CD14-positive monocyte (primary cell): ENCODE measurements around the gene CEL. TPM values are rescaled to one million over a fixed set of nuclear protein-coding genes. Genes with fewer than 3 reads are reported as not detected.

ENCODE experiments used
- DNase-seq, 3 donors: peaks; one replicate each; pipeline ENCODE4 v3.0.0-alpha.2; 2011 to 2022
- H2AFZ ChIP-seq: 2 replicates; pipeline ENCODE4 v1.6.0; 2012; ENCODE audit warnings: mild to moderate bottlenecking, low read depth, low read length, inconsistent platforms; ENCODE audit not compliant: insufficient read depth, poor library complexity, severe bottlenecking
- H3K27ac ChIP-seq, 2 donors: 1 replicate in 1 of 2; 2 replicates in 1 of 2; pipeline ENCODE4 v1.5.1; 2012 to 2013; ENCODE audit warnings: low read length in 2 of 2, control low read depth in 1 of 2, inconsistent platforms in 1 of 2, low read depth in 1 of 2, mild to moderate bottlenecking in 1 of 2
- H3K27me3 ChIP-seq, 2 donors: one replicate each; pipeline versions ENCODE4 v1.6.0 to v1.6.1; 2011 to 2013; ENCODE audit warnings: low read length in 2 of 2; ENCODE audit not compliant: control insufficient read depth in 2 of 2, insufficient read depth in 2 of 2
- H3K36me3 ChIP-seq, 2 donors: replicated peaks in 1 of 2; 1 replicate in 1 of 2; 2 replicates in 1 of 2; pipeline versions ENCODE4 v1.5.1 to v1.6.1; 2012 to 2013; ENCODE audit warnings: low read length in 2 of 2, control low read depth in 1 of 2, inconsistent platforms in 1 of 2, mild to moderate bottlenecking in 1 of 2; ENCODE audit not compliant: insufficient read depth in 2 of 2, control insufficient read depth in 1 of 2
- H3K4me1 ChIP-seq, 2 donors: 1 replicate in 1 of 2; 2 replicates in 1 of 2; pipeline versions ENCODE4 v1.5.1 to v1.6.1; 2012 to 2013; ENCODE audit warnings: low read length in 2 of 2, control low read depth in 1 of 2, inconsistent platforms in 1 of 2, mild to moderate bottlenecking in 1 of 2, moderate library complexity in 1 of 2; ENCODE audit not compliant: insufficient read depth in 2 of 2, control insufficient read depth in 1 of 2
- H3K4me2 ChIP-seq: replicated peaks from 2 replicates; pipeline ENCODE3; 2012; ENCODE audit warnings: low read length, moderate library complexity, mild to moderate bottlenecking; ENCODE audit not compliant: poor library complexity, severe bottlenecking; ENCODE audit errors: extremely low read depth
- H3K4me3 ChIP-seq, 3 experiments: fragments of 200-600 bp in 1 of 3; sonication (generic) in 1 of 3; replicated peaks in 1 of 3; 1 replicate in 2 of 3; 2 replicates in 1 of 3; pipeline ENCODE4 v1.5.1; 2011 to 2013; ENCODE audit warnings: low read length in 3 of 3, mild to moderate bottlenecking in 3 of 3, control low read depth in 2 of 3, low read depth in 2 of 3, inconsistent platforms in 1 of 3, moderate library complexity in 1 of 3
- H3K79me2 ChIP-seq: 2 replicates; pipeline ENCODE4 v1.6.0; 2012; ENCODE audit warnings: mild to moderate bottlenecking, control low read depth, inconsistent platforms, low read length, moderate library complexity; ENCODE audit not compliant: insufficient read depth
- H3K9ac ChIP-seq: 2 replicates; pipeline ENCODE4 v1.6.0; 2017; ENCODE audit warnings: low read length, mild to moderate bottlenecking; ENCODE audit not compliant: insufficient read depth, poor library complexity, severe bottlenecking
- H3K9me3 ChIP-seq, 2 donors: replicated peaks in 1 of 2; 1 replicate in 1 of 2; 2 replicates in 1 of 2; pipeline versions ENCODE4 v1.5.1 to v1.6.1; 2012 to 2013; ENCODE audit warnings: low read length in 2 of 2, control low read depth in 1 of 2; ENCODE audit not compliant: control insufficient read depth in 1 of 2, insufficient read depth in 1 of 2
- H4K20me1 ChIP-seq: 2 replicates; pipeline ENCODE4 v1.6.0; 2012; ENCODE audit warnings: mild to moderate bottlenecking, low read length, control low read depth, moderate library complexity; ENCODE audit not compliant: insufficient read depth
- H3K27ac Mint-ChIP-seq, 7 donors: one replicate each; pipeline ENCODE4 v1.8.0; 2020; ENCODE audit warnings: mild to moderate bottlenecking in 7 of 7, mixed read lengths in 7 of 7, moderate library complexity in 6 of 7, inconsistent platforms in 2 of 7
- H3K27me3 Mint-ChIP-seq, 3 donors: one replicate each; pipeline ENCODE4 v1.8.0; 2021 to 2022; ENCODE audit warnings: low read depth in 3 of 3, mild to moderate bottlenecking in 3 of 3, mixed read lengths in 3 of 3, moderate library complexity in 3 of 3, inconsistent platforms in 1 of 3
- H3K36me3 Mint-ChIP-seq, 2 donors: one replicate each; pipeline ENCODE4 v1.8.0; 2020; ENCODE audit warnings: mixed read lengths in 2 of 2, inconsistent platforms in 1 of 2, mild to moderate bottlenecking in 1 of 2
- H3K4me1 Mint-ChIP-seq: one replicate; pipeline ENCODE4 v1.8.0; 2020; ENCODE audit warnings: mild to moderate bottlenecking, mixed read lengths
- H3K4me3 Mint-ChIP-seq, 2 donors: one replicate each; pipeline ENCODE4 v1.8.0; 2020; ENCODE audit warnings: mild to moderate bottlenecking in 2 of 2, mixed read lengths in 2 of 2, moderate library complexity in 1 of 2
- H3K9me3 Mint-ChIP-seq, 7 donors: one replicate each; pipeline ENCODE4 v1.8.0; 2020 to 2022; ENCODE audit warnings: mixed read lengths in 7 of 7, mild to moderate bottlenecking in 6 of 7, moderate library complexity in 6 of 7, inconsistent platforms in 2 of 7
- WGBS: methylation state at CpG from one replicate; pipeline ENCODE4 v1.1.5; 2013; ENCODE audit warnings: missing lambda C conversion rate; ENCODE audit not compliant: insufficient coverage; 5-methylcytosine and 5-hydroxymethylcytosine counted together
- intact Hi-C, 2 donors: fragments of 100-400 bp; cut with micrococcal nuclease; formaldehyde crosslinking; loops; one replicate each; pipeline versions ENCODE4 v1.15.0 to v1.15.1; 2023
- polyA plus RNA-seq, 3 donors: library from polyadenylated mRNA; depleted of rRNA in 1 of 3; unstranded in 2 of 3; stranded (reverse) in 1 of 3; fragments of 300-500 nt in 2 of 3; fragments of >200 nt in 1 of 3; fragmentation: Illumina TruSeq in 2 of 3; gene quantifications; 1 replicate in 2 of 3; 2 replicates in 1 of 3; pipeline ENCODE4 v1.2.3, GENCODE V29; 2012 to 2021
- TF ChIP-seq, protein P1 (sequence below): fragments of 200-600 bp; IDR thresholded peaks from one replicate; pipeline ENCODE4 v1.8.0; 2022; ENCODE audit warnings: antibody characterized with exemption, mild to moderate bottlenecking

CEL gene
- polyA plus RNA-seq, 3 donors: 0.24 TPM; not detected in 2

DNA sequence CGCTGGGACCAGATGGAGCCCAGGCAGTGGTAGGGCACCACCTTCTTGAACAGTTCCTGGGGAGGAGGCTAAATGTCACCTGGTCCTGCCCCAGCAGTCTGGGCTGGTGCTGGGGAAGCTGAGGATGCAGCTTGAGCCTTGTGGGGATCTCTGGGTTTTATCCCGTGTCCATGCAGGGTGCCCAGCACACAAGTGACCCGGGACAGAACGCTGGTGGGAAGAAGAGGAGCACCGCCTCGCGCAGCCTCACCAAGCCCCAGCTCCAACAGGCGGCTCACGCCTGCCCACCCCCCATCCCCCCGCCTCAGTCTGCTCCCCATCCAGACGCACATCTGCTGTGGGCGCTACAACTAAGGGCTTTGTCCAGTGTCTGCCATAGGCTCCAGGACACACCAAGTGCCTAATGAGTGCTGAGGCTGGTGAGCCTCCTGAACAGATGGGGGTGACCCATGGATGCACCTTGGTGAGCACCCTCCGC, 45.5 kb downstream of the CEL start:
- peak overlapping the region in 1 of 7 donors; percentile 12 for H3K27ac Mint-ChIP-seq
- no peak overlapping the region for H3K4me3 Mint-ChIP-seq
- H2AFZ ChIP-seq: no peak overlapping the region
- H3K4me2 ChIP-seq: no peak overlapping the region
- H3K27me3 Mint-ChIP-seq: peaks cover 3 to 8% (median 4%) of the 10 kb centered on the region in 3 donors
- peaks cover 11% of the 10 kb centered on the region for H3K4me1 Mint-ChIP-seq
- H3K9me3 ChIP-seq: no peaks in the 10 kb centered on the region
- H3K27ac ChIP-seq: no peak overlapping the region
- no peak overlapping the region for H3K9ac ChIP-seq
- intact Hi-C loops: no loop called here
- no peak overlapping the region for H3K4me3 ChIP-seq
- H3K4me1 ChIP-seq: peaks cover 6 to 8% of the 10 kb centered on the region in 2 donors
- no peaks in the 10 kb centered on the region for H3K27me3 ChIP-seq
- peaks cover 0 to 4% (median 0%) of the 10 kb centered on the region in 7 donors for H3K9me3 Mint-ChIP-seq
- H3K79me2 ChIP-seq: no peaks in the 10 kb centered on the region
- peaks cover 16% of the 10 kb centered on the region for H4K20me1 ChIP-seq
- TF ChIP-seq, protein P1, sequence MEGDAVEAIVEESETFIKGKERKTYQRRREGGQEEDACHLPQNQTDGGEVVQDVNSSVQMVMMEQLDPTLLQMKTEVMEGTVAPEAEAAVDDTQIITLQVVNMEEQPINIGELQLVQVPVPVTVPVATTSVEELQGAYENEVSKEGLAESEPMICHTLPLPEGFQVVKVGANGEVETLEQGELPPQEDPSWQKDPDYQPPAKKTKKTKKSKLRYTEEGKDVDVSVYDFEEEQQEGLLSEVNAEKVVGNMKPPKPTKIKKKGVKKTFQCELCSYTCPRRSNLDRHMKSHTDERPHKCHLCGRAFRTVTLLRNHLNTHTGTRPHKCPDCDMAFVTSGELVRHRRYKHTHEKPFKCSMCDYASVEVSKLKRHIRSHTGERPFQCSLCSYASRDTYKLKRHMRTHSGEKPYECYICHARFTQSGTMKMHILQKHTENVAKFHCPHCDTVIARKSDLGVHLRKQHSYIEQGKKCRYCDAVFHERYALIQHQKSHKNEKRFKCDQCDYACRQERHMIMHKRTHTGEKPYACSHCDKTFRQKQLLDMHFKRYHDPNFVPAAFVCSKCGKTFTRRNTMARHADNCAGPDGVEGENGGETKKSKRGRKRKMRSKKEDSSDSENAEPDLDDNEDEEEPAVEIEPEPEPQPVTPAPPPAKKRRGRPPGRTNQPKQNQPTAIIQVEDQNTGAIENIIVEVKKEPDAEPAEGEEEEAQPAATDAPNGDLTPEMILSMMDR: no peak
- H3K36me3 Mint-ChIP-seq: peaks cover 64 to 85% of the 10 kb centered on the region in 2 donors
- H3K36me3 ChIP-seq: peaks cover 54 to 68% of the 10 kb centered on the region in 2 donors
- no peak for DNase-seq
- 83% methylated on average over 8 of the region's 13 CpGs for WGBS

DNA sequence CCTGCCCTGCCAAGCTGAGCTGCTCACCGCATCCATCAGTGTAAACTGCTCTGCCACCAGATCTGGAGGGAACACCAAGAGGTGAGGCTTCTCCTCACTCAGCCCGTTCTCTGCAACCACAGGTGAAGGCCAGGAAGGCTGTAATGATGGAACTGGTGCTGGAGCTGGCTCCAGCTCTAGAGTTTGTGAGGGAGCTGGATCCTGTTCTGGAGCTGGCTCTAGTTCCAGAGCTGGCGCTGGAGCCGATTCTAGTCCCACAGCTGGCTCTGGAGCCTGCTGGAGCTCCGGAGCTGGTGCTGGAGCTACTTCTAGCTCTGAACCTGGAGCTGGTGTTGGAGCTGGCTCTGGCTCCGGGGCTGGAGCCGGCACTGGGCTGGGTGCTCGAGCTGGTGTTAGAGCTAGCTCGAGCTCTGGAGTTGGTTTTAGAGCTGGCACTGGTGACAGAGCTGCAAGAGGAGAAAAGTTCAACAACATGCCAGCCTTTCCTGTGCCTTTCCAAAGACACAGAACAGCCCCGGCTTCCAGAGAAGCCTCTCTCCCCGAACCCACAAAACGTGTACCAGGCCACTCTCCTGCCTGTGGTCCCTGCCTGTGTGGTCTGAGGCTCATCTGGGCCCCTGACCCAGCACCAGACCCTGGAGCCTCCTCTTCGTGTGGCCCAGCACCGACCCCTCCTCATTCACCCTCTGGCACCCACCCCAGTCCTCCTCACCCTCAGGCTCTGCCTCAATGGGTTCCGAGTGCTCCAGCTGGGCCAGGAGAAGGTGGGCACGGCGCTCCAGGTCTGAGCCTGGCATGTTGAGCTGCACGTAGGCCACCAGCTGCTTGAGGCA, 46.4 kb downstream of the CEL start:
- Histone ChIP-seq H3K27me3 (no peaks in the 10 kb centered on the region), H2AFZ (no peak overlapping the region), H3K36me3 (peaks cover 47 to 62% of the 10 kb centered on the region in 2 donors), H3K4me1 (peaks cover 15 to 17% of the 10 kb centered on the region in 2 donors), H3K4me2 (no peak overlapping the region), H3K9me3 (no peaks in the 10 kb centered on the region), H3K27ac (no peak overlapping the region), H3K4me3 (no peak overlapping the region), H3K79me2 (no peaks in the 10 kb centered on the region), H4K20me1 (peaks cover 12% of the 10 kb centered on the region), H3K9ac (no peak overlapping the region)
- peaks cover 20% of the 10 kb centered on the region for H3K4me1 Mint-ChIP-seq
- 89% methylated on average over 12 of the region's 18 CpGs for WGBS
- TF ChIP-seq, protein P1: no peak
- peaks cover 4 to 7% (median 5%) of the 10 kb centered on the region in 3 donors for H3K27me3 Mint-ChIP-seq
- DNase-seq: no peak
- H3K36me3 Mint-ChIP-seq: peaks cover 57 to 77% of the 10 kb centered on the region in 2 donors
- peaks cover 0 to 4% (median 0%) of the 10 kb centered on the region in 7 donors for H3K9me3 Mint-ChIP-seq
- intact Hi-C loops: no loop called here
- H3K4me3 Mint-ChIP-seq: no peak overlapping the region
- H3K27ac Mint-ChIP-seq: peak overlapping the region in 4 of 7 donors; percentile 24 to 65 (median 62)
